Chondrocyte (in vitro differentiated cells): Measurements from ENCODE around the gene CADM1. TPM values are rescaled to one million over a fixed set of nuclear protein-coding genes. Genes with fewer than 3 reads are reported as not detected.

Experiments
- DNase-seq: peaks from one replicate; pipeline ENCODE4 v3.0.0; 2021; ENCODE audit warnings: mixed read lengths, low spot score
- H3K27ac Mint-ChIP-seq: one replicate; pipeline ENCODE4 v1.8.0; 2021; ENCODE audit warnings: mild to moderate bottlenecking, moderate library complexity, mixed read lengths; ENCODE audit not compliant: unreplicated experiment
- H3K27me3 Mint-ChIP-seq: 2 replicates; pipeline ENCODE4 v1.8.0; 2021; ENCODE audit warnings: low read depth, mixed read lengths
- H3K36me3 Mint-ChIP-seq: 2 replicates; pipeline ENCODE4 v1.8.0; 2021; ENCODE audit warnings: low read depth, mixed read lengths
- H3K4me1 Mint-ChIP-seq: 2 replicates; pipeline ENCODE4 v1.8.0; 2021; ENCODE audit warnings: low read depth, mild to moderate bottlenecking, mixed read lengths
- H3K4me3 Mint-ChIP-seq: one replicate; pipeline ENCODE4 v1.8.0; 2021; ENCODE audit warnings: mild to moderate bottlenecking, moderate library complexity, mixed read lengths; ENCODE audit not compliant: unreplicated experiment
- H3K9me3 Mint-ChIP-seq: 2 replicates; pipeline ENCODE4 v1.8.0; 2021; ENCODE audit warnings: low read depth, mixed read lengths
- CTCF ChIP-seq: fragments of 200-600 bp; sonication (generic); IDR thresholded peaks from 2 replicates; pipeline ENCODE4 v1.5.0; 2021; ENCODE audit warnings: antibody characterized with exemption, mild to moderate bottlenecking, moderate library complexity
- total RNA-seq: library from RNA; stranded (reverse); gene quantifications from 3 replicates; pipeline ENCODE4 v1.2.1, GENCODE V29; 2021

CADM1 gene
- total RNA-seq, 1 donor from 2014 or later = 29.0 TPM

GRCh38 chr11:115181538-115181937, 322.7 kb downstream of the CADM1 start:
- no peak for TF ChIP-seq CTCF
- Mint-ChIP-seq H3K36me3 (no peaks in the 10 kb centered on the region), H3K9me3 (no peaks in the 10 kb centered on the region), H3K27me3 (no peaks in the 10 kb centered on the region), H3K27ac (no peak overlapping the region), H3K4me1 (no peaks in the 10 kb centered on the region), H3K4me3 (no peak overlapping the region)
- DNase-seq = no peak

- Mint-ChIP-seq H3K27ac (no peak overlapping the region), H3K4me1 (no peaks in the 10 kb centered on the region), H3K27me3 (no peaks in the 10 kb centered on the region), H3K36me3 (no peaks in the 10 kb centered on the region), H3K4me3 (no peak overlapping the region), H3K9me3 (no peaks in the 10 kb centered on the region)
- no peak for TF ChIP-seq CTCF
- no peak for DNase-seq
Observed at GRCh38 chr11:115180272-115180671, 323.9 kb downstream of the CADM1 start.

GRCh38 chr11:115179636-115180035, 324.6 kb downstream of the CADM1 start:
- no peaks in the 10 kb centered on the region for H3K4me1 Mint-ChIP-seq
- H3K4me3 Mint-ChIP-seq = no peak overlapping the region
- H3K27me3 Mint-ChIP-seq = no peaks in the 10 kb centered on the region
- no peaks in the 10 kb centered on the region for H3K9me3 Mint-ChIP-seq
- H3K36me3 Mint-ChIP-seq = no peaks in the 10 kb centered on the region
- no peak for TF ChIP-seq CTCF
- no peak overlapping the region for H3K27ac Mint-ChIP-seq
- DNase-seq = no peak

- Mint-ChIP-seq H3K9me3 (no peaks in the 10 kb centered on the region), H3K4me1 (no peaks in the 10 kb centered on the region), H3K27me3 (no peaks in the 10 kb centered on the region), H3K4me3 (no peak overlapping the region), H3K36me3 (no peaks in the 10 kb centered on the region), H3K27ac (no peak overlapping the region)
- no peak for DNase-seq
- no peak for TF ChIP-seq CTCF
Observed at GRCh38 chr11:115178705-115179104, 325.5 kb downstream of the CADM1 start.

- Mint-ChIP-seq H3K9me3 (no peaks in the 10 kb centered on the region), H3K27me3 (no peaks in the 10 kb centered on the region), H3K4me3 (no peak overlapping the region), H3K4me1 (no peaks in the 10 kb centered on the region), H3K36me3 (no peaks in the 10 kb centered on the region), H3K27ac (no peak overlapping the region)
- no peak for DNase-seq
- TF ChIP-seq CTCF = no peak
Observed at GRCh38 chr11:115173136-115173535, 331.1 kb downstream of the CADM1 start.
